ENCODE results near the gene KIFBP.
"Not testable (repeated sequence)": the region's sequence is repeated elsewhere in the genome, so short reads cannot be mapped to it uniquely, and the experiment has no call there.

The KIFBP gene

DNA sequence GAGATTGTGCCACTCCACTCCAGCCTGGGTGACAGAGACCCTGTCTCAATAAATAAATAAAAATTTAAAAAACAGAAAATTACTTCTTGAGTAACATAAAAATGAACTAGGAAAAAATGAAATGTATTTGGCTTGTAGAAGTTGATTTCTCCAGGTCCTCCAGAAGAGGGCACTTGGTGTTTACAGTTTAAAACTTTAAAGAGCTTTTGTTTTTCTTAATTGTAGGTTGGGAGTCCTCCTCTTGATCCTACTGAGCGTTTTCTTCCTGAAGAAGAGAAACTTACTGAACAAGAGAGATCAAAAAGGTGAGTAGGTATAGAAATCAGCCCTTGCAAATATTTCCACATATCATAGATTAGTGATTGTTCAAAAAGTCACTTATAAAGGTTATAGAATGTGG, 16.2 kb downstream of the KIFBP start:
- peak; percentile 79 for DNase-seq

DNA sequence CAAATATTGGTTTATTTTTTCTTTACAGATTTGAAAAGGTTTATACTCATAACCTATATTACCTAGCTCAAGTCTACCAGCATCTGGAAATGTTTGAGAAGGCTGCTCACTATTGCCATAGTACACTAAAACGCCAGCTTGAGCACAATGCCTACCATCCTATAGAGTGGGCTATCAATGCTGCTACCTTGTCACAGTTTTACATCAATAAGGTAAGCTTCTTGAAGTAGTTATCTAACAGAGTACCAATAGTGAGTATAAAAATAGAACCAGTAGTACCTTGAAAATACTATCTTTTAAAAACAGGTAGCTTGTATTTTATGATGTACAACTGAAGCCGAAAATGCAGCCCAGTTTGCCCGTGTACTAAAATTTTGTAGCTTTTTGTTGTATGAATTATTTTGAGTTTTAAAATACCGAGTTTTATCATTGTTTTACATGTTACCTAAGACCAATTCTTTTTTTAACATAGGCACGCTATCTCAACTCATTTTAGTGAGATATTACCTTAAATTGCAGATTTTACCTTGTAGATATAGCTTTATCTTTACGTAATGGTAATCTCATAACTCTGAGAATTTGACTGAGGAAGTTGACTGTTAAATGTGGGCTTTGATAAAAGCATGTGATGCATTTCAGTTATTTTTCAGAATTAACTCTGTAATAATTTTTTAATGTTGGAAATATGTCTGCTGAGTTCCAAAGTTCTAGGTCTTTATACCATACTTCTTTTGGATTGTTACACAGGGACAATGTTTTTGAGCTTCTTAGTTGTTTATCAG, 17.3 kb downstream of the KIFBP start:
- DNase-seq: no peak

DNA sequence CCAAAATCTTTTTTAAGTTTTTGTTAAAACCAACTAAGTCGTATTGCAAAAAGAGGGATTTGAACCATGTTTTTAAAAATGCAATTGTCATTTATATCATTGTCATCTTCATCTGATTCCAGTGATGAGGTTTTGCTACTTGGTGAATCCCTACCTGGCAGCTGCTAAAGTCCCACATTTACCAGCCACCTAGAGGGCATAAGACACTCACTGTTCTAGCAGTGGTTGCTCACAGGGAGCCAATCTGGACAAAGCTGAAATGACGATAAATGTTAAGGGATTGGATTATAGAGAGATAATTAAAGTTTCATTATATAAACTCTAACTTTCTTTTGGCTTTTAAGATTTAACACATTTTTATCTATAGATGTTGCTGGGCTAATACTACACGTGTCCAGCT, 18.7 kb downstream of the KIFBP start:
- DNase-seq: no peak

DNA sequence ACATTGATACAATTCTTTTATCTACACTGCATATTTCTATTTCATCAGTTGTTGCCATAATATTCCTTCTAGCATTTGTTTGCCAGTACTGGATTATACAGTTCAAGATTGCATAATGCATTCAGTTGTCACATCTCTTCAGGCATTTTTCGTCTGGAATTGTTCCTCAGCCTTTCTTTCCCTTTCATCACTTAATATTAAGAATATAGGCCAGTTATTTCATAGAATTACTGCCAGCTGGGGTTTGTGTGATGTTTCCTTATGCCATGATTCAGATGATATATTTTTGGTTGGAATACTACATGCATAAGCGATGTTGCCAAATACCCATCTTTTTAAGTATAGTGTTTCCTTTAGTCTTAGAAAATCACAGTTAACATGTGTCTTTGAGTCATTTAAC, 20.8 kb downstream of the KIFBP start:
- DNase-seq: no peak

DNA sequence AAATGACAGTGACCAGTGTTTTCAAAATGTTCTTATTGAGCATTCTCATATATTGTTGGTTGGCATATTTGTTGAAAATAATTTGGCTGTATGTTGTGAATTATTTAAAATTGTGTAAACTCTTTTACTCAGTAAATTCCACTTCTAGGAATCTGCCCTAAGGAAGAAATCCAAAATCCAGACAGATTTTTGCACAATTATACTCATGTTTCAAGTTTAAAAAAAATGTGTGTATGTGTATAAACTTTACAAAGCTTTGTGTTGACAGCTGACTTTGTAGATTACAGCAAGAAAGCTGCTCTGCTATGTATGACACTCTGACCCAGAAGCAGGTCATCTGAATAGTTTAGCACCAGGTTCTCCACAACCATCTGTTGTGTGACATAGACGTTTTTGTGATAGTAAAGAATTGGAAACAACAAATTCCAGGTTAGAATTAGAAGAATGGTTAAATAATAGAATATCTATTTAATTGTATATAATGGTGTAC, 21.6 kb downstream of the KIFBP start:
- DNase-seq: no peak

DNA sequence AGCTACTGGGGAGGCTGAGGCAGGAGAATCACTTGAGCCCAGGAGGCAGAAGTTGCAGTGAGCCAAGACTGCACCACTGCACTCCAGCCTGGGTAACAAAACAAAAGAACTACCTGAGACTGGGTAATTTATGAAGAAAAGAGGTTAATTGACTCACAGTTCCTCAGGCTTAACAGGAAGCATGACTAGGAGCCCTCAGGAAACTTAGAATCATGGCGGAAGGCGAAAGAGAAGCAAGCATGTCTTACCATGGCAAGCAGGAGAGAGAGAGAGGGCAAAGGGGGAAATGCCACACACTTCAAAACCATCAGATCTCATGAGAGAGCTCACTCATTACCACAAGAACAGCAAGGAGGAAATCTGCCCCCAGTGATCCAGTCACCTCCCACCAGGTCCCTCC, 24.2 kb downstream of the KIFBP start:
- DNase-seq: peak; percentile 17

DNA sequence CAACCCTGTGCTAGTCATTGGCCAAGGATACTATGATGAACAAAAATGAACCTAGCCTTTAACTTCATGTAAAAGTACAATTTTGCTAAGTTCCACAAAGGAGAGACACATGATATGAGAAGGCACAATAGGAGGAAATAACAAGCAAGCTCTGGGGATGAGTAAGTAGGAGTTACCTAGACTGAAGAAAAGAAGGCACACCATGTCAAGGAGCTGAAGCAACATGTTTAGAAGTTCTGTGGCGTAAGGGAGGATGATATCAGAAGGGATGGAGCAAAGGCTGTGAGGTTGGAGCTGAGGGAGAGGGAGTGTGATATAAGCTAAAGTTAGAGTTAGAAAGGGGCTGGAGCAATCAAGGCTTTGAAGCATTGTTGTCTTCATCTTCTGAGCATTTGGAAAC, 25.6 kb downstream of the KIFBP start:
- DNase-seq: no peak

DNA sequence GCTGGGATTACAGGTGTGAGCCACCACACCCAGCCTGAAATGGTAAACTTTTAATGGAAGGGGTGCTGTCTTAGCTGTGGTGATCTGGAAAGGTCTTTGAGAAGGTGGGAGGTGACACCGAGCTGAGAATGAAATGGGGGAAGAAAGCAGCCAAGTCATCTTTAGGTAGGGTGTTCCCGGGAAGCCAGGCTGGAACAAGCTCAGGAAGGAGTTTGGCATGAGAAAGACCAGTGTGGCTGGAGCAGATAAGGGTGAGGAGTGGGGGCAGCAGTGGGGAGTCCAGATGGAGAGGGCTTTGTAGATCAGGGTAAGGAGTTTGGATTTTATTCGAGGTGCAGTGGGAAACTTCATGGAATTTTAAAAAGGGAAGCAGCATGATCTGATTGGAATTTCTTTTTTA, 30.0 kb downstream of the KIFBP start:
- no peak for DNase-seq

DNA sequence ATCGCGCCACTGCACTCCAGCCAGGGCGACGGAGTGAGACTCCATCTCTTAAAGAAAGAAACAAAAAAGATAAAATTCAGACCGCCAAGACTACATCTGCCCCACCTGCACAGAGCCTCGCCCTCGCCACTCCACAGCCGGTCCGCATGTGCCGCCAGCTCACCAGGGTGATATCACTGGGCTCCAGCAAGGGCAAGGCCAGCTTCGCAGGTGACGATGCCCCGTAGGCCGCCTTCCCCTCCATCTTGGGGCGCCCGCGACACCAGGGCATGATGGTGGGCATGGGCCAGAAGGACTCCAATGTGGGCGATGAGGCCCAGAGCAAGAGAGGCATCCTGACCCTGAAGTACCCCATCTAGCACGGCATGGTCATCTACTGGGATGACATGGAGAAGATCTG, 34.0 kb downstream of the KIFBP start:
- DNase-seq: no peak

DNA sequence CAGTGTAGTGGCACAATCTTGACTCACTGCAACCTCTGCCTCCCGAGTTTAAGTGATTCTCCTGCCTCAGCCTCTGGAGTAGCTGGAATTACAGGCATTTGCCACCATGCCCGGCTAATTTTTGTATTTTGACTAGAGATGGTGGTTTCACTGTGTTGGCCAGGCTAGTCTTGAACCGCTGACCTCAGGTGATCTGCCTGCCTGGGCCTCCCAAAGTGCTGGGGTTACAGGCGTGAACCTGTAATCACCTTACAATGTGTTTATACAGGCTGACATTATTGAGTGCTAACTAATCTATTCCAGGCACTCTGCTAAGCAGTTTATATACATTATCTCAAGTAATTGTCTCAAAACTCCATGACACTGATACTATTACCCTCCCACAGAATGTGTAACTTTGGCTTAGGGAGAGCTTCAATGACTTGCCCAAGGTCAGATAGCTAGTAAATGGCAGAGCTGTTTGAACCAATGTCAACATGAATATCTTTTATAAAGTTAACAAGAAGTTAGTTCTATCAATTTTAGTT, 36.8 kb downstream of the KIFBP start:
- no peak for DNase-seq

DNA sequence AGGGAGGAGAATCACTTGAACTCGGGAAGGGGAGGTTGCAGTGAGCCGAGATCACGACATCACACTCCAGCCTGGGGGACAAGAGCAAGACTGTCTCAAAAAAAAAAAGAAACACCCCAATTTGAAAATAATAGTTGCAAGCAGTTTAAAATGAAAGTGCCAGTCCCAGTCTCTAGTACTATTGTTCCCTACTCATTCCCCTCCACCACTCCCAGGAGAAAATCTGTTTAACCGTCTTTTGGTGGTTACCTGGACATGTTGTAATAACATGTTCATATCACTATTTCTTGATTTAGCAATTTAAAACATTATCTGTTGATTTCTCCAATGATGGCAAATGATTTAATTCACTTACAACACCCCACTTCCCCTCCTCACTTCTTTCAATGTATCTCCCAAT, 44.7 kb downstream of the KIFBP start:
- DNase-seq: no peak

DNA sequence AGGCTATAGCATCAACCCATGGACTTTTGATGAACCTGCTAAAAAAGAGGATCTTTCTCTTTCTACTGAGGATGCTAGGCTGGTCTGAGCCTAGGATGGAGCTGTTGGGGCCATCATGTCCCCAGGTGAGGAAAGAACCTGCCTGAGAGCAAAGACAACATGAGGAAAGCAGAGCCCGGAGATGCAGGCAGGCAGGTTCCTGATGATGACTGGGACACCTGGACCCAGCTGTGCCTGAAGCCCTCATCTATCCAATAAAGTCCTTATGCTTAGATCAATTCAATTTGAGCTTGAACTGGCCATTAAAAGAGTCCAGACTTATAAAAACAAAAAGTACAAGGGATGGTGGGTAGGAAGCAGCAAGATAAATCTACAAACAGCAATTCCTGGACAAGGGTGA, 48.9 kb downstream of the KIFBP start:
- no peak for DNase-seq

DNA sequence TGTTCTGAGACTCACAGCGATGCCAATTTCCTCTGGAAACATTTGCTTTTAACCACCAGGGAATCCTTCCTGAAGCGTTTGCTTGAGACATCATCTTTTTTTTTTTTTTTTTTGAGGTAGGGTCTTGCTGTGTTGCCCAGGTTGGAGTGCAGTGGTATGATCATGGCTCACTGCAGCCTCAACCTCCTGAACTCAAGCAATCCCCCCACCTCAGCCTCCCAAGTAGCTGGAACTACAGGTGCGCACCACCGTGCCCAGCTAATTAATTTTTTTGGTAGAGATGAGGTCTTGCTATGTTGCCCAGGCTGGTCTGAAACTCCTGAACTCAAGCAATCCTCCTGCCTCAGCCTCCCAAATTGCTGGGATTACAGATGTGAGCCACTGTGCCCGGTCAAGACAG, 52.3 kb downstream of the KIFBP start:
- not testable (repeated sequence) for DNase-seq

DNA sequence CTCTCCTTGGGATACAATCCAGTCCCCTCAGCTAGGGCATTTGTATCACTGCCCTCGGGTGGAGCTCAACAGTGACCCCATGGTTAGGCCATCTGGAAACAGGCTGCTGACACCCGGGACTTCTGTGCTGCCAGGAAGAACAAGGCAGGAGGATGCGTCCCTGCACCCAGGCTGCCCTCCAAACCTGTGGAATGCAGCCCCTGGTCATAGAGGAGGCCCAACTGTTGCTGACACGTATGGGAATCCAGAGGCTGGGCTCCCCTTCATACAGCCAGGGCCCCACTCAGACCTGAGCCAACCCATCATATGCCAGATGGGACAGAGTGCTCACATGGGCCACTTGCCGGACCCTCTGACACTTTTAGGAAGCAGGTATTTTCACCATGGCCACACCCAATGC, 53.8 kb downstream of the KIFBP start:
- DNase-seq: no peak

DNA sequence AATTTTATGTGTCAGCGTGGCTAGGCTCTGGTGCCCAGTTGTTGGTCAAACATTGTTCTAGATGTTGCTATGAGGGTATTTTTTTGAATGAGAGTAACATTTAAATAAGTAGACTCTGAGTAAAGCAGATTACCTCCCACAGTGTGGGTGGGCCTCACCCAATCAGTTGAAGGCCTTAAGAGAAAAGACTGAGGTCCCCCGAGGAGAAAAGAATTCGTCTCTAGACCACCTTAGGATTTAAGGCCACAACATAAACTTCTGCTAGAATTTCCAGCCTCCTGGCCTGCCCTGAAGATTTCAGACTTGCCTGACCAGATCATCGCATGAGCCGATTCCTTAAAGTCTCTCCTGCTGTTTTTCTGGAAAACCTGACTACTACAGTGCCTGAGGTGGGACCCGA, 54.2 kb downstream of the KIFBP start:
- DNase-seq: no peak

DNA sequence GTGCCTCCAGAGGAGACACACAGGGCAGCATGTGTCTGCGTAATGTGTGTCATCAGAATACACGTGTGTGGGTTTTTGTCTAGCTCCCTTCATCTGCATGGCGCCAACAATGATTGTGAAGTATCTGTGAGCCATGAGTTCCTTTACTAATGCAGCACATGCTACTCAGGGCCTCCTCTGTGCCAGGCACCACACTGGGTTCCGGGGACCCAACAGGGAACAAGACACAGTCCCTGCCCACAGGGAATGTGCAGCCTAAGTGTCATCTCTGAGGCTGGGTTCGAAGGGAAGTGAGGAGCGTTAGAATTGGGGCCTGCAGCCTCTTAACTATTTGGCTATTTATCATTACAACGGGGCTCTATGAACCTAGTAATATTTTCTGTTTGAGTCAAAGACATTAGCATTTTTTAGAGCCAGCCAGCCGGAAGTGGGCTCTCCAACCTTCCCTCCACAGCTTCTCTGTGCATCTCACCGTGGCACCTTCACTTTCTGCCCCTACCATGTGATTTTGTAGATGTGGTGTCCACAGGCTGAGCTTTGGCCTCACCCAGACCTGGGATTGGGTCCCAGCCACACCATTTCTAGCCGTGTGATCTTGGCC, 55.4 kb downstream of the KIFBP start:
- no peak for DNase-seq

DNA sequence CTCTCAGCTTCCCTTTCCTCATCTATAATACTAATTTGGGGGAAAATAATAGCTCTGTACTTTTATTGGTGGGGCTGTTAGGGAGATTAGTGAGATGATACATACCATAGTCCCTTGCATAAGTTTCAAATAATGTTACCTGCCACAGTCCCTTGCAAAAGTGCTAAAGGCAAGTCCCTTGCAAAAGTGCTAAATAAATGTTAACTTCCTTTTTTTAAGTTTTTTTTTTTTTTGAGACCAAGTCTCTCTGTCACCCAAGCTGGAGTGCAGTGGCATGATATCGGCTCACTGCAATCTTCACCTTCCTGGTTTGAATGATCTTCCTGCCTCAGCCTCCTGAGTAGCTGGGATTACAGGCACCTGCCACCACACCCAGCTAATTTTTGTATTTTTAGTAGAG, 55.9 kb downstream of the KIFBP start:
- peak; percentile 76 for DNase-seq

DNA sequence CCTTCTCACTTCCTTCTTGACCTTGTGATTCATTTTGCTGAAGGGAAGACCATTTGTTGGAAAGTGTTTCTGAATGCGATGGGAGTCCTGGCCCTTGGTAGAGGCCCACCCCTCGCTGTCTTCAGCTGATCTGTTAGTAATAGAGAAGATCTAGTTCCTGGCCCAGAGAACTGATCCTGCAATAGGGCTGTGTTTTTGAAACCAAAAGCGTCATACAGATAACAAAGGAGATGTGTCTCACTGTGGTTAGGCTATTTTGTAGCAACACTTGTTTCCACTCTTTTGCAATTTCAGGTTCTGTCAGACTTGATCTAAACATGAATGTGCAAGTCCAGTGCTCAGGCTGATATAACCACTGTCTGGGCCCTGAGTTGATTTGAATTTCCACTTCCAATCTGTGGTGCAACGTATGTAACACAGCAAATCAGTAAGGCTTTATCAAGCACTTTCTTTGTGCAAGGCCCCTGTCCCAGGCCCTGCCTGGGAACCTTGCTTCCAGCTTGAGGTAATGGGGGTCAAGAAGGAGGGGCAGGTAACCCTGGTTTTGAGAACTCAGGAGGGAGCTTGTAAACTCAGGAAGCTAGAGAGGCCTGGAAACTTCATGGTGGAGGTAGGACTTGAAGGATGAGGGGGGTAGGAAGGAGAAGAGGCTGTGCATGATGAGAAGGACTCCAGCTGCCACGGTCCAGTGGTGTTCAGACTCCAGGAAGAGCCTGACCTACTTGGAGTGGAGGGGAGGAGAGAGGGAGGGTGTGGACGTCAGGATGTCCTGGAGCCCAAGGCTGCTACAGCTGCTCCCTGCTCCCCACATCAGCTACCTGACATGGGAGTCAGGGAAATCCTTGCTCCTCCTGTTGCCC, 57.1 kb downstream of the KIFBP start:
- peak; percentile 97 for DNase-seq

DNA sequence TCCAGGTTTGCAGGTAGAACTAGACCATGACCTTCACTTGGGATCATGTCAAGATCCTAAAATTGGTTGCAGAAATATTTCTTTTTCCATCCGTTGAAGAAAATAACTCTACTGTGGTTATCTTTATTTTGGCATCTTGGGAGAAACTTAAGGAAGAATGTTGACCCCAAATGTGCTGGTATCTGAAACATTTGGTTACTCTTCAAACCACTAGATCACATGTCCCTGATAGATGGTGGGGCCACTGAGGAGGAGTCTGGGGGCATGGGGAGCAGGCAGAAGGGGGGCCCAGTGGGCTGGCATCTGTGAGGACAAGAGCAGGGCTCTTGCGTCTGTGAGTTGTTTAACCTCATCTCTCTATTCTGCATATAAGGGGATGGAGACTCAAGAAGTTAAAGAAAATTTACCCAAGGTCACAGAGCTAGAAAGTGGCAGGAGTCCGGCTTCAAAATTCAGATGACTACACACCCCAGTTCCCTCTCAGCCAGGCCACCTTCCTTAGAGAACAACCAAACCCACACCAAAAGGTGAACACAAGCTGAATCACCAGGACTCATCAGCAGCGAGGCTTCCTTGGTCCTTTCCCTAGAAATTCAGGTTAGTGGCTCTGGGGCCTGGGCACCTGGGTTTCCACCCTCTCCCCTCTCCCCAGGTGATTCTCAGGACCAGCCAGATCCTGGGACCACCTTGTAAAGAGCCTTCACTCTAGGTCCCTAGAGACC, 58.7 kb downstream of the KIFBP start:
- DNase-seq: no peak

DNA sequence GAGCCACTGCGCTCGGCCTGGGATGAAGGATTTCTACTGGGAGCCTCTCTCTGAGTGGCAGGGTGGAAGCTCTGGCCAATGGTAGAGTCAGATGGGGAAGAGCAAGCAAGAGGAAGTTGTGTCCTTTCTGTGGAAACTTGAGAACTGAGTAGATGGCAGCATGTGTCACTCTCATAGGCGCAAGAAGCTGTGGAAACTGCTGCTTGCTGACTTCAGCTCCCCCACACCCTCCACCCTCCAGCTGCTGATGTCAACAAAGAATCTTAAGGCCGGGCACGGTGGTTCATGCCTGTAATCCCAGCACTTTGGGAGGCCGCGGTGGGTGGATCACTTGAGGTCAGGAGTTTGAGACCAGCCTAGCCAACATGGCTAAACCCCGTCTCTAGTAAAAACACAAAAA, 59.5 kb downstream of the KIFBP start:
- DNase-seq: peak; percentile 97

DNA sequence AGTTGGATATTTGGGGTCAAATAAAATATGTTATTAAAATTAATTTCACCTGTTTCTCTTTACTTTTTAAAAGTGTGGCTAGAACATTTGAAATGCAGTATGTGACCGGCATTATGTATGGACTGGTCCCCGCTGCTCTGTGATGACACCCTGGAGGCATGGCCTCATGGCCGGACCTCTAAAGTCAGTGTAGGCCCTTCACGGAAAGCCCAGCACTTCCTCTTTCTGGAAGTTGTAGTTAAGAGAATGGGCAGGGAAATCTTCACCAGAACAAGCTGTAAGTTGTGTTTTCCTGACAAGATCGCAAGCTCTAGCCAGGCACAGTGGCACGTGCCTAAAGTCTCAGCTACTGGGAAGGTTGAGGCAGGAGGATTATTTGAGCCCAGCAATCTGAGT, 61.0 kb downstream of the KIFBP start:
- DNase-seq: peak; percentile 87

DNA sequence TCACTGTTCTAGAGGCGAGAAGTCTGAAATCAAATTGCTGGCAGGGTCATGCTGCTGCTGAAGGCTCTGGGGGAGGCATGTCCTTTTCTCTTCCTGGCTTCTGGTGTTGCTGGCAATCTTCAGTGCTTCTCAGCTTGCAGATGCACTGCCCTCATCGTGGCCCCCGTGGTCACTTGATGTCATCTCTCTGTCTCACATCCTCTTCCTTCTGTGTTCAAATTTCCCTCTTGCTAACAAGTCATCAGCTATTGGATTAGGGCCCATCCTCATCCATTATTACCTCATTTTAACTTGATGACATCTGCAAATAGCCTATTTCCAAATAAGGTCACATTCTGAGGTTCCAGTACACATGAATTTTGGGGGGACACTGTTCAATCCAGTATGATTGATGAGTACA, 62.7 kb downstream of the KIFBP start:
- peak; percentile 94 for DNase-seq
